Heart left ventricle (tissue), 16 donors: Measurements from ENCODE around the gene RSAD2. TPM values are rescaled to one million over a fixed set of nuclear protein-coding genes. Genes with fewer than 3 reads are reported as not detected.

Experiments
- ATAC-seq, 4 donors: fragments of 200-7000 bp; cut with Tn5 transposase; one replicate each; pipeline ENCODE4 v1.9.1; 2020 to 2022; ENCODE audit warnings: moderate library complexity in 4 of 4, mild to moderate bottlenecking in 3 of 4, moderate number of reproducible peaks in 1 of 4
- DNase-seq, 5 donors: peaks; one replicate each; pipeline ENCODE4 v3.0.0-alpha.2; 2020
- H3K27ac ChIP-seq, 12 donors: fragments of 200-600 bp; sonication (generic) in 4 of 12; one replicate each; pipeline versions ENCODE4 v1.5.0 to v1.8.0; 2016 to 2022; ENCODE audit warnings: mild to moderate bottlenecking in 2 of 12
- H3K27me3 ChIP-seq, 9 donors: fragments of 200-600 bp; sonication (generic) in 2 of 9; one replicate each; pipeline versions ENCODE4 v1.5.1 to v1.8.0; 2016 to 2022; ENCODE audit warnings: mild to moderate bottlenecking in 3 of 9
- H3K36me3 ChIP-seq, 9 donors: fragments of 200-600 bp; sonication (generic) in 2 of 9; one replicate each; pipeline versions ENCODE4 v1.5.0 to v1.8.0; 2018 to 2022; ENCODE audit warnings: mild to moderate bottlenecking in 2 of 9
- H3K4me1 ChIP-seq, 12 donors: fragments of 200-600 bp; sonication (generic) in 4 of 12; one replicate each; pipeline versions ENCODE4 v1.5.0 to v1.8.0; 2016 to 2022; ENCODE audit warnings: mild to moderate bottlenecking in 3 of 12
- H3K4me3 ChIP-seq, 12 donors: fragments of 200-600 bp; sonication (generic) in 4 of 12; one replicate each; pipeline versions ENCODE4 v1.5.0 to v1.8.0; 2017 to 2022; ENCODE audit warnings: mild to moderate bottlenecking in 9 of 12, moderate library complexity in 4 of 12
- H3K9me3 ChIP-seq, 12 donors: fragments of 200-600 bp; sonication (generic) in 4 of 12; one replicate each; pipeline versions ENCODE4 v1.5.0 to v1.8.0; 2016 to 2022; ENCODE audit warnings: mild to moderate bottlenecking in 1 of 12
- CTCF ChIP-seq, 12 donors: fragments of 200-600 bp; sonication (generic) in 4 of 12; IDR thresholded peaks; one replicate each; pipeline versions ENCODE4 v1.5.0 to v1.8.0; 2018 to 2022; ENCODE audit warnings: antibody characterized with exemption in 12 of 12, mild to moderate bottlenecking in 5 of 12
- POLR2A ChIP-seq, 2 donors: fragments of 450-650 bp; IDR thresholded peaks; one replicate each; pipeline ENCODE4 v1.6.1; 2017; ENCODE audit warnings: antibody characterized with exemption in 2 of 2, mild to moderate bottlenecking in 2 of 2, moderate library complexity in 2 of 2
- WGBS, 4 donors: extraction: QIAGEN DNeasy Blood & Tissue Kit in 2 of 4; methylation state at CpG; one replicate each; pipeline versions ENCODE4 v1.1.5 to v1.1.7; 2013 to 2018; 5-methylcytosine and 5-hydroxymethylcytosine counted together
- intact Hi-C, 10 donors: fragments of 100-400 bp; cut with DNase I; formaldehyde crosslinking; loops; one replicate each; pipeline versions ENCODE4 v1.11.1 to v1.14.2; 2022
- polyA plus RNA-seq, 2 donors: library from polyadenylated mRNA; stranded (reverse); fragments of 200-250 nt; gene quantifications; one replicate each; pipeline ENCODE4 v1.2.3, GENCODE V29; 2013
- total RNA-seq, 9 donors: library from RNA; depleted of rRNA in 2 of 9; stranded (reverse); fragments of >200 nt in 2 of 9; fragmentation: NEBNext Ultra II Directional in 3 of 9; extraction: Animal tissue kit (Norgen Biotek cat#: 25700) in 3 of 9; gene quantifications; one replicate each; pipeline versions ENCODE4 v1.1.0 to v1.2.4, GENCODE V29; 2016 to 2023
- donor health status: ischemic (EF 13 %, LVEDD 7.1; RV severe dilation, severe dysfunction).
- donor health status: healthy with polysubstance abuse.
- donor health status: DM: no; HTN: yes; CAD: no.
- donor health status: DM: no; HTN: no; CAD: no.
- donor health status: ischemic (EF 25% LVEDD 6.9; RV normal size, moderate dysfunction).
- donor health status: ischemic (EF 25% LVEDD 5.7; RV mildly dilated, moderate dysfunction).
- donor health status: healthy.
- donor health status: DM: yes; HTN: yes; CAD: no.
- donor health status: ischemic (EF 35%, LVEDD 5.7; RV mildly dilated, moderate dysfunction).
- donor health status: nonischemic (EF 11% LVEDD 7.7; RV severe dilation, severe dysfunction).
- donor health status: DM: yes; HTN: yes; CAD: no.
- donor health status: PGD.
- donor health status: ischemic (EF 29% LVEDD 5.4; RV normal size, mild dysfunction).
- donor health status: nonischemic (EF 23%, LVEDD 6.1; RV moderate dilation, normal function).

Gene RSAD2
- total and polyA plus RNA-seq, 11 donors, result 1.2 to 18.0 (median 4.7) TPM

- Histone ChIP-seq H3K27ac (no peak overlapping the region), H3K9me3 (no peaks in the 10 kb centered on the region), H3K36me3 (no peaks in the 10 kb centered on the region), H3K4me3 (no peak overlapping the region), H3K27me3 (no peaks in the 10 kb centered on the region), H3K4me1 (peaks cover 0 to 15% (median 0%) of the 10 kb centered on the region in 12 donors)
- TF ChIP-seq POLR2A (IDR thresholded peaks at IDR 0.05) (no peak), CTCF (IDR thresholded peaks at IDR 0.05) (no peak)
- 89 to 93% (median 91%) methylated on average over 2 of the region's 2 CpGs for WGBS, 4 donors
- DNase-seq (no peak), ATAC-seq (no peak)
- intact Hi-C loops, result no loop called here
Observed at GRCh38 chr2:6908291-6908690, 30.7 kb downstream of the RSAD2 start.

- ATAC-seq (no peak), DNase-seq (no peak)
- H3K27ac ChIP-seq, result no peak overlapping the region
- peaks cover 0 to 15% (median 0%) of the 10 kb centered on the region in 12 donors for H3K4me1 ChIP-seq
- H3K9me3 ChIP-seq, result no peaks in the 10 kb centered on the region
- no peak overlapping the region for H3K4me3 ChIP-seq
- no peak for TF ChIP-seq POLR2A (IDR thresholded peaks at IDR 0.05)
- TF ChIP-seq CTCF (IDR thresholded peaks at IDR 0.05), result no peak
- WGBS, 4 donors, result 78 to 80% (median 79%) methylated on average over 8 of the region's 8 CpGs
- H3K36me3 ChIP-seq, result no peaks in the 10 kb centered on the region
- intact Hi-C loops, result loop anchor here in 1 of 10 donors (10.0 kb wide), 1 partner anchor 55 kb away; no protein-coding TSS in a partner anchor
- H3K27me3 ChIP-seq, result no peaks in the 10 kb centered on the region
Observed at GRCh38 chr2:6909431-6910385, 32.1 kb downstream of the RSAD2 start.

GRCh38 chr2:6911721-6912120, 34.1 kb downstream of the RSAD2 start:
- Histone ChIP-seq H3K9me3 (no peaks in the 10 kb centered on the region), H3K4me1 (peaks cover 0 to 17% (median 0%) of the 10 kb centered on the region in 12 donors), H3K27me3 (no peaks in the 10 kb centered on the region), H3K4me3 (no peak overlapping the region), H3K27ac (no peak overlapping the region), H3K36me3 (no peaks in the 10 kb centered on the region)
- TF ChIP-seq POLR2A (IDR thresholded peaks at IDR 0.05) (no peak), CTCF (IDR thresholded peaks at IDR 0.05) (no peak)
- intact Hi-C loops, result loop anchor here in 1 of 10 donors (10.0 kb wide), 1 partner anchor 53 kb away; no protein-coding TSS in a partner anchor
- ATAC-seq (no peak), DNase-seq (no peak)

GRCh38 chr2:6913415-6914157, 36.0 kb downstream of the RSAD2 start:
- no peak overlapping the region for H3K27ac ChIP-seq
- H3K27me3 ChIP-seq, result no peaks in the 10 kb centered on the region
- H3K4me1 ChIP-seq, result peaks cover 0 to 21% (median 2%) of the 10 kb centered on the region in 12 donors
- ATAC-seq (no peak), DNase-seq (no peak)
- intact Hi-C loops, result loop anchor here in 1 of 10 donors (10.0 kb wide), 1 partner anchor 51 kb away; no protein-coding TSS in a partner anchor
- WGBS, 4 donors, result 89 to 93% (median 91%) methylated on average over 9 of the region's 9 CpGs
- H3K9me3 ChIP-seq, result no peaks in the 10 kb centered on the region
- H3K4me3 ChIP-seq, result no peak overlapping the region
- no peaks in the 10 kb centered on the region for H3K36me3 ChIP-seq
- TF ChIP-seq POLR2A (IDR thresholded peaks at IDR 0.05) (no peak), CTCF (IDR thresholded peaks at IDR 0.05) (no peak)
